Measurements from ENCODE around the gene OASL. TPM values are rescaled to one million over a fixed set of nuclear protein-coding genes. Genes with fewer than 3 reads are reported as not detected.

The OASL gene
- polyA plus RNA-seq, 1 donor from 2014 or later: 0.42 TPM

DNA sequence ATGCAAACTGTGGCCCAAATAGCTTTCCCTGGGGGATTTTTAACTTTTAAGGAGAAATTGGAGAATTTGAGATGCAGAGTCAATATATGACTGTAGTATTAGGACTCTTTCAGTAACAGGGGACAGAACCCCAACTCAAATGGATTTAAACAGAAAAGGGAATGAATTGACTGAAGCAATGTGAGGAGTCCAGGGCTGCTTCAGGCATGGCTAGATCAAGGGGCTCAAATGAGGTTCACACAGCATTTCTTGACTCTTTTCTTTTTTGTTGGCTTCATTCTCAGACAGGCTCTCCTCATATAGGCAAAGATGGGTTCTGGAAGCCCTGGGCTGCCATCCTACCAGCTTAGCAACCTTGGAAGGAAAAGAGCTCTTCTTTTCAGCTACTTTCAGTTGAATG lies 47.1 kb downstream of the OASL start:
- no peaks in the 10 kb centered on the region for H3K27me3 ChIP-seq (ENCODE audit: insufficient read depth, low read depth, low read length)
- no peaks in the 10 kb centered on the region for H4K20me1 ChIP-seq (ENCODE audit: insufficient read depth)
- no peak overlapping the region for H3K9ac ChIP-seq (ENCODE audit: low read length)
- H3K79me2 ChIP-seq (replicated peaks; ENCODE audit: insufficient read depth, low read length): no peaks in the 10 kb centered on the region
- TF ChIP-seq SMC3 (conservative IDR thresholded peaks at IDR 0.05; ENCODE audit: poor library complexity) (no peak), RAD21 (conservative IDR thresholded peaks at IDR 0.05) (no peak), EP300 (conservative IDR thresholded peaks at IDR 0.05; ENCODE audit: poor library complexity, severe bottlenecking) (no peak), REST (IDR thresholded peaks at IDR 0.05; ENCODE audit: borderline replicate concordance) (no peak), EZH2 (IDR thresholded peaks at IDR 0.05; ENCODE audit: borderline replicate concordance, insufficient read depth, low read length, poor library complexity, severe bottlenecking) (no peak), MXI1 (conservative IDR thresholded peaks at IDR 0.05; ENCODE audit: poor library complexity, severe bottlenecking) (no peak), TAF1 (IDR thresholded peaks at IDR 0.05; ENCODE audit: low read depth) (no peak), POLR2AphosphoS5 (IDR thresholded peaks at IDR 0.05) (no peak), CTCF (IDR thresholded peaks at IDR 0.05; ENCODE audit: poor library complexity, severe bottlenecking) (no peak)
- H2AFZ ChIP-seq (ENCODE audit: low read depth, low read length): no peak overlapping the region
- H3K9me2 ChIP-seq (ENCODE audit: insufficient read depth, low read length): no peaks in the 10 kb centered on the region
- H3F3A ChIP-seq (ENCODE audit: insufficient read depth, low read length, poor library complexity, severe bottlenecking): no peaks in the 10 kb centered on the region
- H3K9me3 ChIP-seq (ENCODE audit: low read length): no peaks in the 10 kb centered on the region
- no peak overlapping the region for H3K27ac ChIP-seq (ENCODE audit: low read length)
- H3K36me3 ChIP-seq (ENCODE audit: insufficient read depth, low read length): no peaks in the 10 kb centered on the region
- no peak overlapping the region for H3K4me2 ChIP-seq (ENCODE audit: low read length)
- H3K4me3 ChIP-seq (ENCODE audit: low read length): no peak overlapping the region

DNA sequence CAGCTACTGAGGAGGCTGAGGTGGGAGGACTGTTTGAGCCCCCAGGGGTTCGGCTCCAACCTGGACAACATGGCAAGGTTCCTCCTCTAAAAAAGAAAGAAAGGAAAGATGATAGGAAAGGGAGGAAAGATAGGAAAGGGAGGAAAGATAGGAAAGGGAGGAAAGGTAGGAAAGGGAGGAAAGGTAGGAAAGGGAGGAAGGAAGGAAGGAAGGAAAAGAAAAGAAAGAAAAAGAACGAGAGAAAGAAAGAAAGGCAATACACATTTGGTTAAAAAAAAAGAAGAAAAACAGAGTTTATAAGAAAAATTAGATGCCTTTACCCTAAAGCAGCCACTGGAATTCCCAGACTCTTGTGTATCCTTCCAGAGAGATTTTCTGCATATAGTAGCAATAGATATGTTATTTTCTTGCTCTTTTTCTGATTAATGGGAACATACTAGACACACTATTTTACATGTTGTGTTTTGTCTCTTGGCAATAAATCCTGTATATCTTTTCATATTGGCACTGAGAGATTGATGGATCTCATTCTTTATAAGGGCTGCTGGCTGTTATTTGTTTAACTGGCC lies 48.5 kb downstream of the OASL start:
- Histone ChIP-seq H3K4me3 (ENCODE audit: low read length) (no peak overlapping the region), H3K4me2 (ENCODE audit: low read length) (no peak overlapping the region), H3F3A (ENCODE audit: insufficient read depth, low read length, poor library complexity, severe bottlenecking) (no peaks in the 10 kb centered on the region), H3K36me3 (ENCODE audit: insufficient read depth, low read length) (no peaks in the 10 kb centered on the region), H3K9ac (ENCODE audit: low read length) (no peak overlapping the region), H2AFZ (ENCODE audit: low read depth, low read length) (no peak overlapping the region), H3K9me3 (ENCODE audit: low read length) (no peaks in the 10 kb centered on the region), H3K79me2 (replicated peaks; ENCODE audit: insufficient read depth, low read length) (no peaks in the 10 kb centered on the region), H3K27me3 (ENCODE audit: insufficient read depth, low read depth, low read length) (no peaks in the 10 kb centered on the region), H4K20me1 (ENCODE audit: insufficient read depth) (no peaks in the 10 kb centered on the region), H3K9me2 (ENCODE audit: insufficient read depth, low read length) (no peaks in the 10 kb centered on the region), H3K27ac (ENCODE audit: low read length) (no peak overlapping the region)
- TF ChIP-seq EP300 (conservative IDR thresholded peaks at IDR 0.05; ENCODE audit: poor library complexity, severe bottlenecking): no peak
- TF ChIP-seq SMC3 (conservative IDR thresholded peaks at IDR 0.05; ENCODE audit: poor library complexity): no peak
- no peak for TF ChIP-seq CTCF (IDR thresholded peaks at IDR 0.05; ENCODE audit: poor library complexity, severe bottlenecking)
- TF ChIP-seq TAF1 (IDR thresholded peaks at IDR 0.05; ENCODE audit: low read depth): no peak
- no peak for TF ChIP-seq EZH2 (IDR thresholded peaks at IDR 0.05; ENCODE audit: borderline replicate concordance, insufficient read depth, low read length, poor library complexity, severe bottlenecking)
- TF ChIP-seq POLR2AphosphoS5 (IDR thresholded peaks at IDR 0.05): no peak
- no peak for TF ChIP-seq RAD21 (conservative IDR thresholded peaks at IDR 0.05)
- no peak for TF ChIP-seq MXI1 (conservative IDR thresholded peaks at IDR 0.05; ENCODE audit: poor library complexity, severe bottlenecking)
- no peak for TF ChIP-seq REST (IDR thresholded peaks at IDR 0.05; ENCODE audit: borderline replicate concordance)
